Calu3 (cell line): ENCODE measurements around the gene IL25. TPM values are rescaled to one million over a fixed set of nuclear protein-coding genes. Genes with fewer than 3 reads are reported as not detected.
"Not testable (repeated sequence)": the region's sequence is repeated elsewhere in the genome, so short reads cannot be mapped to it uniquely, and the experiment has no call there.

Source experiments
- BruUV-seq: library from RNA; stranded (reverse); fragments of 400-500 nt; replicated peaks from 2 replicates; lab custom pipeline; 2021; lab: Mats Ljungman, UMichigan
- CTCF ChIA-PET: fragments of 300-600 bp; sonication (Branson Sonifier 250); formaldehyde crosslinking; loops from one replicate; lab custom pipeline; 2022; ENCODE audit warnings: antibody characterized with exemption; lab: Charles Lee
- DNase-seq: peaks from one replicate; pipeline ENCODE4 v3.0.0; 2022
- H3K27ac Mint-ChIP-seq: one replicate; pipeline ENCODE4 v1.8.0; 2022; ENCODE audit warnings: mixed read lengths; ENCODE audit not compliant: unreplicated experiment
- H3K27me3 Mint-ChIP-seq: one replicate; pipeline ENCODE4 v1.8.0; 2022; ENCODE audit warnings: mixed read lengths; ENCODE audit not compliant: unreplicated experiment
- H3K36me3 Mint-ChIP-seq: one replicate; pipeline ENCODE4 v1.8.0; 2022; ENCODE audit warnings: mild to moderate bottlenecking, moderate library complexity, mixed read lengths; ENCODE audit not compliant: insufficient read depth, unreplicated experiment
- H3K4me1 Mint-ChIP-seq: one replicate; pipeline ENCODE4 v1.8.0; 2022; ENCODE audit warnings: mild to moderate bottlenecking, low read depth, mixed read lengths; ENCODE audit not compliant: unreplicated experiment
- H3K4me3 Mint-ChIP-seq: one replicate; pipeline ENCODE4 v1.8.0; 2022; ENCODE audit warnings: mild to moderate bottlenecking, low read depth, moderate library complexity, mixed read lengths; ENCODE audit not compliant: unreplicated experiment
- H3K9me3 Mint-ChIP-seq: one replicate; pipeline ENCODE4 v1.8.0; 2022; ENCODE audit warnings: low read depth, mixed read lengths; ENCODE audit not compliant: unreplicated experiment
- CTCF ChIP-seq: fragments of 200-600 bp; IDR thresholded peaks from one replicate; pipeline ENCODE4 v1.8.0; 2022; ENCODE audit warnings: antibody characterized with exemption; ENCODE audit not compliant: unreplicated experiment
- intact Hi-C: fragments of 100-400 bp; cut with micrococcal nuclease; formaldehyde crosslinking; loops from one replicate; pipeline ENCODE4 v1.10.0; 2022; ENCODE audit not compliant: unreplicated experiment
- total RNA-seq: library from RNA; stranded (reverse); gene quantifications from 2 replicates; pipeline ENCODE4 v1.2.3, GENCODE V29; 2022

The IL25 gene
- total RNA-seq, 1 experiment from 2014 or later: not detected

- TF ChIP-seq CTCF: no peak
- Mint-ChIP-seq H3K4me1 (no peaks in the 10 kb centered on the region), H3K36me3 (no peaks in the 10 kb centered on the region), H3K9me3 (no peaks in the 10 kb centered on the region), H3K4me3 (no peak overlapping the region), H3K27me3 (peaks cover 88% of the 10 kb centered on the region), H3K27ac (no peak overlapping the region)
- no peak for DNase-seq
- intact Hi-C loops: no loop called here
- no TSS peak for BruUV-seq
- CTCF ChIA-PET: no interaction called here
These were observed 26.5 kb downstream of the IL25 start for GRCh38 chr14:23399136-23399535.

GRCh38 chr14:23399591-23399990, 27.0 kb downstream of the IL25 start:
- TF ChIP-seq CTCF: no peak

DNA sequence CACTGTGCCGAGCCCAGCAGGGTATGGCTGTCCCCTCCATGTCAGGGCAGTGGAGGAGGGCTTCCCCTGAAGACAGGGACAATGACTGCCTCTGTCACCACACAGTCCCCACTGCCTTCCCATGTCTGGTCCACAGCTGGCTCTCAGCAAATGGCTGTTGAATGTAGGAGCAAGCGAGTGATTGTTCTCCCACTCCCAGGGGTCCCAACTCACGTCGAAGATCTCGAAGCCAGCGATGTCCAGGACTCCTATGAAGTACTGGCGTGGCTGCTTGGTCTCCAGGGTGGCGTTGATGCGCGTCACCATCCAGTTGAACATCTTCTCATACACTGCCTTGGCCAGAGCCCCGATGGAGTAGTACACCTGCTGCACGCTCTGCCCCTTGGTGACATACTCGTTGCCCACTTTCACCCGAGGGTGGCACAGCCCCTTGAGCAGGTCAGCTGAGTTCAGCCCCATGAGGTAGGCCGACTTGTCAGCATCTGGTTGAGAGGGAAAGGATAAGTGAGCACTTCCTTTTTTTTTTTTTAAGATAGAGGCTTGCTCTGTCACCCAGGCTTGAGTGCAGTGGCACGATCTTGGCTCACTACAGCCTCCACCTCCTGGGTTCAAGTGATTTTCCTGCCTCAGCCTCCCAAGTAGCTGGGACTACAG, 28.0 kb downstream of the IL25 start:
- CTCF ChIA-PET, DNase-seq, BruUV-seq, H3K9me3 Mint-ChIP-seq, H3K27ac Mint-ChIP-seq, H3K4me1 Mint-ChIP-seq, H3K36me3 Mint-ChIP-seq, intact Hi-C loops, H3K4me3 Mint-ChIP-seq: not testable (repeated sequence)
- peaks cover 95% of the 10 kb centered on the region for H3K27me3 Mint-ChIP-seq

More at GRCh38 chr14:23399591-23399990, 27.0 kb downstream of the IL25 start:
- CTCF ChIA-PET: no interaction called here
- no peak overlapping the region for H3K4me3 Mint-ChIP-seq
- peaks cover 91% of the 10 kb centered on the region for H3K27me3 Mint-ChIP-seq
- no peak overlapping the region for H3K27ac Mint-ChIP-seq
- intact Hi-C loops: no loop called here
- H3K9me3 Mint-ChIP-seq: no peaks in the 10 kb centered on the region
- DNase-seq: no peak
- no peaks in the 10 kb centered on the region for H3K4me1 Mint-ChIP-seq
- BruUV-seq: no TSS peak
- no peaks in the 10 kb centered on the region for H3K36me3 Mint-ChIP-seq

DNA sequence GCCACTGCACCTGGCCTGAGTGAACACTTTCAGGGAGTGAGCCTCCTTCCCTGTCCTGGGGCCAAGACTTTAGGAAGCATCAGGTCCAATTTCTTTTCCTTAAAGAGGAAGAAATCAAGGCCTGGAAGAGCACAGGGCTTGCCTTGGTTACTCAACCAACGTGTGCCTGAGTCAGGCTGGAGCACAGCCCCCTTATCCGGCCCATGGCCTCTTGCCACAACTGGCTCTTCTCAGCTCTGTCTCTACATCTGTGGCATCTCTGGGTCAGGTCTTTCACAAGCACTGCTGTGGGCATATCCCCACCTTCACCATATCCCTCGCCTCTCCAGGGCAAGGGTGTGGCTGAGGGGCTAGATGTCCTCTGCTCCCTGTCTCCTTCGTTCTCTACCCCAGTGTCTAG, 28.7 kb downstream of the IL25 start:
- CTCF ChIA-PET: no interaction called here
- H3K9me3 Mint-ChIP-seq: no peaks in the 10 kb centered on the region
- no peaks in the 10 kb centered on the region for H3K4me1 Mint-ChIP-seq
- no peak for TF ChIP-seq CTCF
- no peak for DNase-seq
- peaks cover 95% of the 10 kb centered on the region for H3K27me3 Mint-ChIP-seq
- no peak overlapping the region for H3K27ac Mint-ChIP-seq
- intact Hi-C loops: no loop called here
- BruUV-seq: no TSS peak
- H3K4me3 Mint-ChIP-seq: no peak overlapping the region
- H3K36me3 Mint-ChIP-seq: no peaks in the 10 kb centered on the region
